H1 (cell line): ENCODE results near the gene VIT. TPM values are rescaled to one million over a fixed set of nuclear protein-coding genes. Genes with fewer than 3 reads are reported as not detected.

Experiments used
- CTCF ChIA-PET: fragments of 300-600 bp; sonication (Branson Sonifier 250); formaldehyde crosslinking; loops from one replicate; lab custom pipeline; 2021; ENCODE audit not compliant: partially characterized antibody; lab: Charles Lee
- POLR2A ChIA-PET: fragments of 300-600 bp; sonication (Branson Sonifier 250); formaldehyde crosslinking; loops from one replicate; lab custom pipeline; 2021; ENCODE audit warnings: inconsistent platforms; ENCODE audit not compliant: partially characterized antibody; lab: Charles Lee
- DNase-seq, 2 experiments: peaks; one replicate each; pipeline versions ENCODE4 v3.0.0 to v3.0.0-alpha.2; 2010 to 2022; ENCODE audit warnings: low spot score in 2 of 2, low read depth in 1 of 2, mixed read lengths in 1 of 2
- FAIRE-seq: peaks from 2 replicates; lab custom pipeline; 2011; peaks lifted over from hg19 to GRCh38; lab: Jason Lieb, UNC
- H2AFZ ChIP-seq: 2 replicates; pipeline ENCODE4 v1.8.1; 2012; ENCODE audit warnings: low read length, inconsistent platforms
- H2AK5ac ChIP-seq: 2 replicates; pipeline ENCODE4 v1.6.1; 2013; ENCODE audit warnings: low read depth, low read length
- H2BK120ac ChIP-seq: replicated peaks from 2 replicates; pipeline ENCODE3; 2013; ENCODE audit warnings: low read depth, low read length, inconsistent platforms
- H2BK12ac ChIP-seq: 2 replicates; pipeline ENCODE4 v1.6.1; 2013; ENCODE audit warnings: low read depth, low read length
- H2BK15ac ChIP-seq: 2 replicates; pipeline ENCODE4 v1.6.1; 2013; ENCODE audit warnings: low read length
- H2BK20ac ChIP-seq: 2 replicates; pipeline ENCODE4 v1.6.1; 2013; ENCODE audit warnings: low read length
- H2BK5ac ChIP-seq: 2 replicates; pipeline ENCODE4 v1.6.1; 2013; ENCODE audit warnings: low read depth, low read length
- H3K14ac ChIP-seq: 2 replicates; pipeline ENCODE4 v1.6.1; 2013; ENCODE audit warnings: inconsistent platforms; ENCODE audit not compliant: insufficient read length
- H3K18ac ChIP-seq: 2 replicates; pipeline ENCODE4 v1.6.1; 2013; ENCODE audit warnings: low read length; ENCODE audit errors: extremely low read depth
- H3K23ac ChIP-seq: 2 replicates; pipeline ENCODE4 v1.6.1; 2013; ENCODE audit warnings: inconsistent platforms; ENCODE audit not compliant: insufficient read length
- H3K23me2 ChIP-seq: 2 replicates; pipeline ENCODE4 v1.6.1; 2013; ENCODE audit warnings: low read depth, low read length
- H3K27ac ChIP-seq: 2 replicates; pipeline ENCODE4 v1.6.1; 2011; ENCODE audit warnings: low read depth, low read length, inconsistent platforms
- H3K27me3 ChIP-seq, 4 experiments: replicated peaks in 1 of 4; 1 replicate in 1 of 4; 2 replicates in 3 of 4; pipeline versions ENCODE4 v1.6.1 to v1.8.1; 2011 to 2013; ENCODE audit warnings: low read length in 3 of 4, mild to moderate bottlenecking in 3 of 4, inconsistent platforms in 2 of 4, mixed read lengths in 2 of 4, moderate library complexity in 1 of 4; ENCODE audit not compliant: control insufficient read depth in 3 of 4, insufficient read depth in 3 of 4; ENCODE audit errors: extremely low read depth in 1 of 4
- H3K36me3 ChIP-seq, 4 experiments: 2 replicates each; pipeline versions ENCODE4 v1.6.1 to v1.8.1; 2011 to 2013; ENCODE audit warnings: mild to moderate bottlenecking in 4 of 4, low read length in 3 of 4, moderate library complexity in 2 of 4, control low read depth in 1 of 4, inconsistent platforms in 1 of 4; ENCODE audit not compliant: insufficient read depth in 4 of 4, control insufficient read depth in 2 of 4
- H3K4ac ChIP-seq: replicated peaks from 2 replicates; pipeline ENCODE3; 2013; ENCODE audit warnings: low read length, low read depth, mixed read lengths, inconsistent platforms; ENCODE audit not compliant: insufficient read length
- H3K4me1 ChIP-seq, 4 experiments: replicated peaks in 1 of 4; 1 replicate in 1 of 4; 2 replicates in 3 of 4; pipeline versions ENCODE4 v1.6.1 to v1.8.1; 2011 to 2013; ENCODE audit warnings: low read length in 3 of 4, inconsistent platforms in 2 of 4, mixed read lengths in 1 of 4; ENCODE audit not compliant: insufficient read depth in 4 of 4, control insufficient read depth in 3 of 4
- H3K4me2 ChIP-seq, 2 experiments: 2 replicates each; pipeline versions ENCODE4 v1.6.1 to v1.8.1; 2011 to 2013; ENCODE audit warnings: low read depth in 2 of 2, low read length in 2 of 2, control low read depth in 1 of 2, inconsistent platforms in 1 of 2, mild to moderate bottlenecking in 1 of 2; ENCODE audit not compliant: insufficient read depth in 1 of 2
- H3K4me3 ChIP-seq, 4 experiments: fragments of 200-600, 300-600 bp in 1 of 4; sonication (generic), shearing (Covaris generic), sonication (Bioruptor Twin) in 1 of 4; 2 replicates each; pipeline versions ENCODE4 v1.5.1 to v1.8.1; 2011 to 2016; ENCODE audit warnings: low read length in 4 of 4, low read depth in 3 of 4, control low read depth in 2 of 4, inconsistent platforms in 2 of 4, mild to moderate bottlenecking in 2 of 4, mixed read lengths in 1 of 4, moderate library complexity in 1 of 4; ENCODE audit not compliant: insufficient read depth in 2 of 4; ENCODE audit errors: extremely low read depth in 1 of 4
- H3K56ac ChIP-seq: replicated peaks from 2 replicates; pipeline ENCODE3; 2013; ENCODE audit warnings: low read depth, mild to moderate bottlenecking, mixed read lengths, low read length, inconsistent platforms; ENCODE audit not compliant: insufficient read length
- H3K79me1 ChIP-seq: 2 replicates; pipeline ENCODE4 v1.6.1; 2013; ENCODE audit warnings: low read depth, low read length, control low read depth
- H3K79me2 ChIP-seq, 2 experiments: 2 replicates each; pipeline versions ENCODE4 v1.6.1 to v1.8.1; 2012 to 2013; ENCODE audit warnings: low read length in 2 of 2, mild to moderate bottlenecking in 2 of 2, inconsistent platforms in 1 of 2; ENCODE audit not compliant: insufficient read depth in 2 of 2, control insufficient read depth in 1 of 2
- H3K9ac ChIP-seq, 4 experiments: replicated peaks in 1 of 4; 1 replicate in 1 of 4; 2 replicates in 3 of 4; pipeline versions ENCODE4 v1.6.1 to v1.8.1; 2011 to 2013; ENCODE audit warnings: low read depth in 3 of 4, low read length in 3 of 4, control low read depth in 2 of 4, mild to moderate bottlenecking in 2 of 4, moderate library complexity in 2 of 4, inconsistent platforms in 1 of 4; ENCODE audit errors: extremely low read depth in 1 of 4
- H3K9me3 ChIP-seq, 2 experiments: 2 replicates each; pipeline versions ENCODE4 v1.6.1 to v1.8.1; 2012 to 2013; ENCODE audit warnings: mild to moderate bottlenecking in 2 of 2, moderate library complexity in 2 of 2, control low read depth in 1 of 2, inconsistent platforms in 1 of 2, low read depth in 1 of 2, low read length in 1 of 2, mixed read lengths in 1 of 2; ENCODE audit not compliant: insufficient read depth in 2 of 2
- H4K20me1 ChIP-seq, 2 experiments: replicated peaks in 1 of 2; 2 replicates each; pipeline versions ENCODE3 to v1.8.1; 2011 to 2013; ENCODE audit warnings: inconsistent platforms in 2 of 2, low read length in 2 of 2, mild to moderate bottlenecking in 1 of 2; ENCODE audit not compliant: insufficient read depth in 2 of 2, control insufficient read depth in 1 of 2
- H4K5ac ChIP-seq: 2 replicates; pipeline ENCODE4 v1.6.1; 2013; ENCODE audit warnings: low read length, low read depth, mixed read lengths, inconsistent platforms; ENCODE audit not compliant: insufficient read length
- H4K8ac ChIP-seq: 2 replicates; pipeline ENCODE4 v1.8.0; 2013; ENCODE audit warnings: mild to moderate bottlenecking, moderate library complexity, low read length, inconsistent platforms; ENCODE audit not compliant: insufficient read depth; ENCODE audit errors: extremely low read depth
- H4K91ac ChIP-seq: replicated peaks from 2 replicates; pipeline ENCODE3; 2013; ENCODE audit warnings: low read length, mixed read lengths, inconsistent platforms; ENCODE audit not compliant: insufficient read length
- CTBP2 ChIP-seq: IDR thresholded peaks from 2 replicates; pipeline ENCODE4 v1.7.0; 2011; ENCODE audit warnings: borderline replicate concordance, mild to moderate bottlenecking, moderate library complexity, mixed read lengths, low read length; ENCODE audit not compliant: insufficient read depth, insufficient read length
- CTCF ChIP-seq, 3 experiments: IDR thresholded peaks; 1 replicate in 2 of 3; 2 replicates in 1 of 3; pipeline versions ENCODE4 v1.5.1 to v1.6.1; 2011; ENCODE audit warnings: low read length in 3 of 3, mild to moderate bottlenecking in 3 of 3, inconsistent platforms in 2 of 3, low read depth in 1 of 3, moderate library complexity in 1 of 3; ENCODE audit not compliant: insufficient read depth in 1 of 3; ENCODE audit errors: control extremely low read depth in 1 of 3
- GABPA ChIP-seq: IDR thresholded peaks from 2 replicates; pipeline ENCODE4 v1.6.1; 2011; ENCODE audit warnings: mild to moderate bottlenecking, low read length, moderate library complexity, borderline replicate concordance; ENCODE audit not compliant: insufficient read depth
- KDM4A ChIP-seq: IDR thresholded peaks from one replicate; pipeline ENCODE4 v1.7.1; 2012; ENCODE audit warnings: low read depth, mild to moderate bottlenecking, moderate library complexity, low read length, inconsistent platforms; ENCODE audit not compliant: severe bottlenecking
- MAFK ChIP-seq: IDR thresholded peaks from 2 replicates; pipeline ENCODE4 v1.6.1; 2012; ENCODE audit warnings: low read depth, mild to moderate bottlenecking, improper control_type of control experiment, low read length
- NANOG ChIP-seq: IDR thresholded peaks from 2 replicates; pipeline ENCODE4 v1.6.1; 2011; ENCODE audit warnings: low read length, low read depth, mild to moderate bottlenecking, inconsistent platforms; ENCODE audit not compliant: insufficient read depth, poor library complexity, severe bottlenecking
- POLR2AphosphoS5 ChIP-seq: IDR thresholded peaks from 2 replicates; pipeline ENCODE4 v1.6.1; 2011; ENCODE audit warnings: low read depth, low read length
- SP4 ChIP-seq: IDR thresholded peaks from 2 replicates; pipeline ENCODE4 v1.6.1; 2012; ENCODE audit warnings: low read length, inconsistent platforms
- SUZ12 ChIP-seq: fragments of 200-600 bp; sonication (generic); IDR thresholded peaks from 2 replicates; pipeline ENCODE4 v1.6.1; 2012; ENCODE audit warnings: mild to moderate bottlenecking, inconsistent platforms, low read length, moderate library complexity, mixed read lengths
- TBP ChIP-seq: IDR thresholded peaks from 2 replicates; pipeline ENCODE4 v1.6.1; 2011; ENCODE audit warnings: low read depth, low read length, improper control_type of control experiment
- WGBS, 2 experiments: shearing (Covaris generic) in 1 of 2; methylation state at CpG; one replicate each; pipeline versions ENCODE4 v1.1.6 to v1.1.7; 2013 to 2015; ENCODE audit warnings: low lambda C conversion rate in 2 of 2, mixed read lengths in 2 of 2, inconsistent platforms in 1 of 2, low coverage in 1 of 2, missing lambda C conversion rate in 1 of 2; ENCODE audit not compliant: insufficient replicate concordance in 2 of 2, insufficient coverage in 1 of 2, insufficient read length in 1 of 2; ENCODE audit errors: extremely low coverage in 1 of 2, missing lambda C conversion rate in 1 of 2; 5-methylcytosine and 5-hydroxymethylcytosine counted together
- polyA plus RNA-seq, 7 experiments: library from polyadenylated mRNA; depleted of rRNA in 3 of 7; stranded (reverse) in 5 of 7; unstranded in 2 of 7; fragments of >200 nt in 5 of 7; fragments of 200-250 nt in 2 of 7; gene quantifications; 1 replicate in 5 of 7; 2 replicates in 1 of 7; 4 replicates in 1 of 7; pipeline versions ENCODE4 v1.2.1 to v1.2.3, GENCODE V29; 2011 to 2013; ENCODE audit warnings: missing spikeins in 2 of 7, mixed read lengths in 2 of 7
- total RNA-seq: library from RNA; stranded (reverse); fragmentation: NEBNext Ultra II Directional; extraction: Animal tissue kit (Norgen Biotek cat#: 25700); gene quantifications from 2 replicates; pipeline ENCODE4 v1.2.1, GENCODE V29; 2021

VIT gene
- total and polyA plus RNA-seq, 2 of the 8 experiments (the other 6 are each of a cell fraction or from before 2014, with no cell fraction given), result 0.03 TPM; not detected in 1

GRCh38 chr2:36658277-36658748 lies 38.2 kb upstream of the VIT start:
- no peak overlapping the region for H2BK5ac ChIP-seq
- DNase-seq (no peak), FAIRE-seq (no peak)
- H3K4me1 ChIP-seq, result no peaks in the 10 kb centered on the region
- H3K4me2 ChIP-seq, result no peak overlapping the region
- CTCF ChIA-PET, result interaction anchor here (1.1 to 1.6 kb wide), 4 partner anchors 10 to 158 kb away, joined by 3 to 5 read pairs (median 4); no protein-coding TSS in a partner anchor
- no peaks in the 10 kb centered on the region for H3K79me1 ChIP-seq
- no peak overlapping the region for H3K4me3 ChIP-seq
- no peak overlapping the region for H2AFZ ChIP-seq
- no peak overlapping the region for H2BK20ac ChIP-seq
- H3K27me3 ChIP-seq, result no peaks in the 10 kb centered on the region
- H3K18ac ChIP-seq, result no peak overlapping the region
- no peaks in the 10 kb centered on the region for H3K36me3 ChIP-seq
- WGBS, 2 experiments, result 65% methylated on average over 1 of the region's 1 CpG; no CpG with 5 or more reads in 1 of the 2 experiments
- H3K27ac ChIP-seq, result no peak overlapping the region
- no peak overlapping the region for H2BK12ac ChIP-seq
- H2BK15ac ChIP-seq, result no peak overlapping the region
- no peak overlapping the region for H3K4ac ChIP-seq
- H3K14ac ChIP-seq, result no peak overlapping the region
- no peaks in the 10 kb centered on the region for H3K79me2 ChIP-seq
- no peak overlapping the region for H2AK5ac ChIP-seq
- no peaks in the 10 kb centered on the region for H3K23me2 ChIP-seq
- H2BK120ac ChIP-seq, result no peak overlapping the region
- no peaks in the 10 kb centered on the region for H4K20me1 ChIP-seq
- no peak overlapping the region for H3K23ac ChIP-seq
- no peak overlapping the region for H4K91ac ChIP-seq
- no peak overlapping the region for H3K9ac ChIP-seq
- H4K5ac ChIP-seq, result no peak overlapping the region
- no peak overlapping the region for H4K8ac ChIP-seq
- H3K9me3 ChIP-seq, result peaks cover 0 to 2% of the 10 kb centered on the region in 2 experiments; a peak in 1 of 4 replicates
- POLR2A ChIA-PET, result interaction anchor here (1.1 kb wide), 1 partner anchor 61 kb away, joined by 3 read pairs; the partner anchor contains the start of gene FEZ2
- H3K56ac ChIP-seq, result no peak overlapping the region
- TF ChIP-seq MAFK (no peak), SP4 (no peak), NANOG (no peak), CTBP2 (no peak), TBP (no peak), GABPA (no peak), SUZ12 (no peak), POLR2AphosphoS5 (no peak), KDM4A (no peak), CTCF (IDR thresholded peaks at IDR 0.05; ENCODE audit: control extremely low read depth in 1 of 3, insufficient read depth in 1 of 3, low read depth in 1 of 3, low read length in 3 of 3) (no peak)
